Urinary bladder (tissue), 4 donors: ENCODE results near the gene HTR1A. TPM values are rescaled to one million over a fixed set of nuclear protein-coding genes. Genes with fewer than 3 reads are reported as not detected.

Source experiments
- DNase-seq: peaks from one replicate; pipeline ENCODE4 v3.0.0-alpha.2; 2015; ENCODE audit errors: extremely low spot score
- H3K27ac ChIP-seq: one replicate; pipeline ENCODE4 v1.5.1; 2013; ENCODE audit warnings: low read depth, mild to moderate bottlenecking, moderate library complexity
- H3K36me3 ChIP-seq: one replicate; pipeline ENCODE4 v1.6.1; 2013; ENCODE audit warnings: mild to moderate bottlenecking, moderate library complexity; ENCODE audit not compliant: insufficient read depth
- H3K4me1 ChIP-seq: one replicate; pipeline ENCODE4 v1.6.1; 2013; ENCODE audit warnings: mild to moderate bottlenecking, moderate library complexity; ENCODE audit not compliant: insufficient read depth
- H3K4me3 ChIP-seq: one replicate; pipeline ENCODE4 v1.5.1; 2013; ENCODE audit warnings: low read depth, low read length
- WGBS: extraction: QIAGEN DNeasy Blood & Tissue Kit; methylation state at CpG from one replicate; pipeline ENCODE4 v1.1.7; 2013; 5-methylcytosine and 5-hydroxymethylcytosine counted together
- polyA plus RNA-seq: library from polyadenylated mRNA; stranded (reverse); fragments of 200-250 nt; gene quantifications from one replicate; pipeline ENCODE4 v1.2.3, GENCODE V29; 2013
- total RNA-seq: library from RNA; depleted of rRNA; stranded (reverse); fragments of >200 nt; gene quantifications from one replicate; pipeline ENCODE4 v1.2.3, GENCODE V29; 2014
- donor health status: healthy with polysubstance abuse.
- donor health status: healthy.

Gene HTR1A
- not detected for total RNA-seq
- polyA plus RNA-seq = not detected

- no peaks in the 10 kb centered on the region for H3K36me3 ChIP-seq
- H3K27ac ChIP-seq = no peak within 1 kb of the TSS
- no peak for DNase-seq
- H3K4me1 ChIP-seq = no peaks in the 10 kb centered on the region
- H3K4me3 ChIP-seq = no peak within 1 kb of the TSS
- WGBS = 5% methylated on average over 9 of the region's 9 CpGs
Observed at GRCh38 chr5:63962279-63962678, at the start of gene HTR1A. Gene HTR1A, minus strand, starts transcription at chr5:63962445. Its CDS starts 726 bp downstream, at chr5:63961719.

DNA sequence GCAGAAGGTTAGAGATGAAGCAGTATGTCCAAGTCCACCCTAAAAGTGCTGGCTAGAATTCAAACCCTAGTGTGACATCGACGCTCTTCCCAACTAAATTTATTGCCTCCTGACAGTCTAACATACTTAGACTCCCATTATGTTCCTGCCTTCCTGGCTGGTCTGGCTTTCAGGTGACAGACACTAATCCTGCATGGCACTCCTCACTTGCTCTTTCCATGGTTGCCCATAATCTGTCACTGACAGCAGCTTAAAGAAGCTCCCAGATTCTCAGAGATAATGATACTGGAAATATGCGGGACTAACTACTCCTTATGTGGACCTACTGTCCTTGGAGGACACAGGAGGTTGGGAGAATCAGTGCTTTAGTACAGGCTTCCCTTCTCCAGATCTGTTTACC lies 41.7 kb upstream of the HTR1A start:
- H3K36me3 ChIP-seq = no peaks in the 10 kb centered on the region
- 52% methylated on average over 3 of the region's 3 CpGs for WGBS
- DNase-seq = no peak
- H3K4me1 ChIP-seq = no peaks in the 10 kb centered on the region
- no peak overlapping the region for H3K4me3 ChIP-seq
- no peak overlapping the region for H3K27ac ChIP-seq

- Histone ChIP-seq H3K4me3 (no peak overlapping the region), H3K4me1 (no peaks in the 10 kb centered on the region), H3K36me3 (no peaks in the 10 kb centered on the region), H3K27ac (no peak overlapping the region)
- DNase-seq = no peak
Observed at GRCh38 chr5:64000096-64000495, 37.9 kb upstream of the HTR1A start.

DNA sequence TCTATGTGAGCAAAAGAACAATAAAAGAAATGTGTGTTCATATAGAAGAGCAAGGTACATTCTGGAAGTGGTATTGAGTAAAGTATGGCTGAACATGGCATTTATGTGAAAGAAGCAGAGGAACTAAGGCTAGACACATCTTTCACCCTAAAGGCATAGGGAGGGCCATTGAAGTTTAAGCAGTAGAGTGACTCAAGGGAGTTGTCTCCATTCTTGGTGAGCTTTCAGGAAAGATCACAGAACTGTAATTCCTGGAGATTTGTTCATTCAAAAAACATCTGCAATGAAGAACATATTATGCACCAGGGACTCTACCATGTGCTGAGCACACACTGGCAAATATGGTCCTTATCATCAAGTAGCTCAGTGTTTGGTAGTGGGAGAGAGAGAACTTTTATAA lies 24.8 kb upstream of the HTR1A start:
- DNase-seq = no peak
- Histone ChIP-seq H3K27ac (no peak overlapping the region), H3K36me3 (no peaks in the 10 kb centered on the region), H3K4me1 (no peaks in the 10 kb centered on the region), H3K4me3 (no peak overlapping the region)

DNA sequence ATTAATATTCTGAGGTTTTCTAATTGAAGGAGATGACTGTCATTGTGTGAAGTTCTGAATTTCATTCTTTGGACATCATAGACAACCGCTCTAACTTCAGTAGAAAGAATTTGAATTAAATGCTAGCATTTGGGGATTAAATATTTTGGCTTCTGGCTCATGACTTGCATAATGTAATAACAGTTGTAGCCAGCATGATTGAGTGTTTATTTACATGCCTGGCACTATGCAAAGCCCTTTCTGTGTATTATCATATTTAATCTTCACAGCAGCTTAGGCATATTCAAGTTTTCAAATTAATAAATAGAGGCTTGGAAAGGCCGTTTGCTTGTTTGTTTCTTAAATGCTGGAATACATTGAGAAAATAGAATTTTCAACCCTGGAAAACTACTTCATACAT lies 19.6 kb upstream of the HTR1A start:
- WGBS = 57% methylated on average over 2 of the region's 2 CpGs
- H3K27ac ChIP-seq = no peak overlapping the region

DNA sequence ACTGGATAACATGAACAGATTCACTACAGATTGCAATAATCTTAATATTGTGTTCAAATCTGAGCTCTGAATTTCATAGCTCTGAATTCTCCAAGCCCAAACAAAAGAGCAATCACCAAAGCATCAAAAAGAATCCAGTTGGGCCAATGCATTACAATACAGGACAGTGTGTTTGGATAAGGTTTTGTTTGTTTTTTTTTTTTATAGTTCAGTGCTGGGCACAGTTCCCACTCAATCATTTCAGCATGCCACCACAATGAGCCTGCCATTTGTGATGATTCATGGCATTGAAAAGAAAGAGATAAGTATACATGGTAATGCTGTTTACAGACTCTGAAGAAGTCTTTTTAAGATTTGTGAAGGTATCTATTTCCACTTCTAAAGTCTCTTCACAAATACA lies 1.7 kb upstream of the HTR1A start:
- Histone ChIP-seq H3K27ac (no peak overlapping the region), H3K4me3 (no peak overlapping the region), H3K36me3 (no peaks in the 10 kb centered on the region), H3K4me1 (no peaks in the 10 kb centered on the region)
- no peak for DNase-seq

More for the DNA sequence above, 19.6 kb upstream of the HTR1A start:
- DNase-seq = no peak
- Histone ChIP-seq H3K4me1 (no peaks in the 10 kb centered on the region), H3K36me3 (no peaks in the 10 kb centered on the region), H3K4me3 (no peak overlapping the region)

GRCh38 chr5:63963080-63963735 lies 963 bp upstream of the HTR1A start:
- no peaks in the 10 kb centered on the region for H3K36me3 ChIP-seq
- H3K27ac ChIP-seq = no peak overlapping the region
- no peak overlapping the region for H3K4me3 ChIP-seq
- DNase-seq = peak; percentile 47
- no peaks in the 10 kb centered on the region for H3K4me1 ChIP-seq
- 21% methylated on average over 6 of the region's 6 CpGs for WGBS

DNA sequence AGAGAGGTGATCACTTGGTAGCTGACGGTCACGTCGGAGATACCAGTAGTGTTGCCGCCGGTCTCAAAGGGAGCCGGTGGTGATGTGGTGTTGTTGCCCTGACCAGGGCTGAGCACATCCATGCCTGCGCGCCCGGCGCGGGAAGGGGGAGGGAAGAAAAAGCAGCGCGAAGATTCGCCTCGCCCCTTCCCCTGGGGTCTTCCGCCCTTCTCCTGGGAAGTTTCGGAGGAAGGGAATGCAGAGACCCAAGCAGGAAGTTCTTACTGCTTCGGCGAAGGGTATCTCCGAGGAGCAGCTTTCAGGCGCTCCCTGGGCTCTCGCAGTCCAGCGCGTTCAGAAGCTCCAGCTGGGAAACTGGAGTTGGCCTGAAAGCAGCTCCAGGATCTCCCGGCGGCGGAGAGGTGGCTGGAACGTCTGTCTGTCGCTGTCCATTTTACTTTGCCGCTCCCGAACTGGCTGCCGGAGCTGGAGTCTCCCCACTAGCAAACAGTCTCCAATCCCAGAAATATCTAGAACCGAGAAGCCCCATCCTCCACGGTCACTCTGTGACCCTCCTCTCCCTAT lies 565 bp downstream of the HTR1A start:
- WGBS = 1% methylated on average over 34 of the region's 34 CpGs
- no peak for DNase-seq
- Histone ChIP-seq H3K27ac (no peak overlapping the region), H3K36me3 (no peaks in the 10 kb centered on the region), H3K4me1 (no peaks in the 10 kb centered on the region), H3K4me3 (no peak overlapping the region)

- Histone ChIP-seq H3K36me3 (no peaks in the 10 kb centered on the region), H3K4me3 (no peak overlapping the region), H3K4me1 (no peaks in the 10 kb centered on the region), H3K27ac (no peak overlapping the region)
- 5% methylated on average over 37 of the region's 37 CpGs for WGBS
- no peak for DNase-seq
Observed at GRCh38 chr5:63961125-63961597, 1.1 kb downstream of the HTR1A start.

- H3K4me3 ChIP-seq = no peak overlapping the region
- no peaks in the 10 kb centered on the region for H3K4me1 ChIP-seq
- no peak for DNase-seq
- WGBS = 8% methylated on average over 27 of the region's 27 CpGs
- H3K27ac ChIP-seq = no peak overlapping the region
- no peaks in the 10 kb centered on the region for H3K36me3 ChIP-seq
Observed at GRCh38 chr5:63960646-63961045, 1.6 kb downstream of the HTR1A start.

DNA sequence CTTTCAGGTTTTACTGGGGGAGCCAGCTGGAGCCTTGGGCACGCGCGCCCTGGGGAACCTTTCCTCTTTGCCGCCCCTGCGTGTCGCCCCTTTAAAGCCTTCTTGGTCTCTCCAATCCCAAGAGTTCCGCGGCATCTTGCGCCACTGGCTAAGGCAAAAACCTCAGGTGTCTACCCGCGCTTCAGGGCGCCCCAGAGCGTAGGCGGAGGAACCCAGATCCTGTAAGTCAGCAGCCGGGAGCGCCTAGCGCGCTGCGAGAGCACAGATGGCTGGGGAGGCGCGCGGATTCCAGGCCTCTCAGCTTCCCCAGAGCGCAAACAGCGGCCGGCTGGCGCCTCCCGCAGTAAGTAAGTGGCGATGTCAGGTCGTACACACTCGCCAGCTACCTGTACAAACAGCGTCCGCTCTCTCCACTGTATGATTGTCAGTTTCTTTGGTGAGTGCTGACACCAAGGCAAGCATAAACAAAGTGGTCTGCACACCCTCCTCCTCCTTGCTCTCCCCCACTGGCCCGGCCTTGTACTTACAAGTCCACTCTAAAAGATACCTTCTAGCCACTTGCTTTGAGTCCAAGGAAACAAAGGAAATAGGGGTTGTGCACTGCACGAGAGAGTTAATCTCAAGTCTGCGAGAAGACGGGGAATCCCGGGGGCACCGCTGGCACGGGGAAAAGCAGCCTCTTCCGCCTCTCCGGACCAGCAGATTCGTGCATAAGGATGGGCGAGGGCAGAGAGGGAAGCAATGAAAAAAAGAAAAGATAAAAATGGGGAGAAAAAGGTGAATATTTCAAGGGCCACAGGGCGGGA lies 2.9 kb downstream of the HTR1A start:
- Histone ChIP-seq H3K36me3 (no peaks in the 10 kb centered on the region), H3K4me3 (no peak overlapping the region), H3K4me1 (no peaks in the 10 kb centered on the region), H3K27ac (no peak overlapping the region)
- WGBS = 1% methylated on average over 44 of the region's 44 CpGs
- no peak for DNase-seq

DNA sequence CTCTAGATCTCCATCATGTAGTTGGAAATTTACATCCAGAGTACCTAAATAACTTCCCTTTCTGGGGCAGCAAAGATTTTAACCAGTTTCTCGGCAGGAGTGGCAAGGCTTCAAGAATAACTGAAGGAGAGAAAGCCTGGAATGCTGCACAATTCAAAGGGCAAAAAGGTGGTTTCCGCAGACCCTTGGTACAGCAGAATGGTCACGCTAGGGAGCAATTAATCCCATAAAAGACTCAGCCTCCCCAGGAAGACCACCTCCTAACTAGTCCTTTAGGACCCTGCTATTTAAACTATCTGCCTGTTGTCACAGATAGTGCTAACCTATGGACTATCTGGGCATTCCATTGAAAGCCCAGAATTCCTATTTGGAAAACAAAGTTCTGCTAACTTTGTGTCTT lies 3.6 kb downstream of the HTR1A start:
- 14% methylated on average over 3 of the region's 3 CpGs for WGBS
- no peak for DNase-seq
- Histone ChIP-seq H3K36me3 (no peaks in the 10 kb centered on the region), H3K4me1 (no peaks in the 10 kb centered on the region), H3K27ac (no peak overlapping the region), H3K4me3 (no peak overlapping the region)

DNA sequence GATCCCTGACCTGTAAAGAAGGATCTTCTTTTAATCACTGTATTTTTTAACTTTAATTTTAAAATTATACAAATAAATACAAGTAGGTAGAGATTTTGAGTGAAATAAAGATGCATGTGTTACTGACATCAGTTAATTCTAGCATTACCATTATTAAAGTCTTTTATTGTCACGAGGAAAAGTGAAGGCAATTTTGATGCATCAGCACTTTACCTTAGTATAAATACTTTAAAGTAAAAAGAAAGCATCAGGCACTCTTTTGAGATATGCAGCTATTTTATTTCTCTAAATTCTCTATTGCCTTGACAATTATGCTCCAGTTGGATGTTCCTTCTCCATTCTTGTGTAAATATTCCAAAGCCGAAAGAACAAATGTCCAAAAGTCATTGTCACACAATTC lies 4.6 kb downstream of the HTR1A start:
- no peak for DNase-seq
- 78% methylated on average over 2 of the region's 2 CpGs for WGBS

GRCh38 chr5:63953217-63953616 lies 9.0 kb downstream of the HTR1A start:
- H3K36me3 ChIP-seq = no peaks in the 10 kb centered on the region
- no peaks in the 10 kb centered on the region for H3K4me1 ChIP-seq
- WGBS = 79% methylated on average over 3 of the region's 3 CpGs
- H3K27ac ChIP-seq = no peak overlapping the region
- DNase-seq = no peak
- no peak overlapping the region for H3K4me3 ChIP-seq

More for the DNA sequence above, 4.6 kb downstream of the HTR1A start:
- Histone ChIP-seq H3K27ac (no peak overlapping the region), H3K4me1 (no peaks in the 10 kb centered on the region), H3K4me3 (no peak overlapping the region), H3K36me3 (no peaks in the 10 kb centered on the region)
